OCI-LY7 (cell line): ENCODE data around the gene SLC16A12.

ENCODE experiments used
- CTCF ChIP-seq: fragments of 200-600 bp; sonication (generic); conservative IDR thresholded peaks from 2 replicates; pipeline ENCODE4 v1.5.1; 2014; ENCODE audit warnings: mild to moderate bottlenecking, antibody characterized with exemption, low read length, moderate library complexity, mixed read lengths
- EZH2phosphoT487 ChIP-seq: fragments of 200-600 bp; sonication (generic); IDR thresholded peaks from 2 replicates; pipeline ENCODE4 v1.6.1; 2018; ENCODE audit warnings: low read depth, borderline replicate concordance, mild to moderate bottlenecking, mixed run types, antibody characterized with exemption, low read length, moderate library complexity, mixed read lengths

- no peak for TF ChIP-seq CTCF
- no peak for TF ChIP-seq EZH2phosphoT487
These were observed 8.4 kb upstream of the SLC16A12 start for GRCh38 chr10:89543841-89544240.
